Endodermal cell (in vitro differentiated cells): ENCODE data around the gene DLK1. TPM values are rescaled to one million over a fixed set of nuclear protein-coding genes. Genes with fewer than 3 reads are reported as not detected.

ENCODE experiments used
- DNase-seq: peaks from one replicate; pipeline ENCODE4 v3.0.0-alpha.2; 2017
- H3K27ac ChIP-seq: 2 replicates; pipeline ENCODE4 v1.5.1; 2013; ENCODE audit warnings: mild to moderate bottlenecking, low read depth, low read length, moderate library complexity
- H3K27me3 ChIP-seq: 2 replicates; pipeline ENCODE4 v1.6.1; 2013; ENCODE audit warnings: mild to moderate bottlenecking, low read length, moderate library complexity; ENCODE audit not compliant: insufficient read depth, control insufficient read depth, poor library complexity, severe bottlenecking
- H3K36me3 ChIP-seq: 2 replicates; pipeline ENCODE4 v1.7.0; 2013; ENCODE audit warnings: mild to moderate bottlenecking, low read length, moderate library complexity; ENCODE audit not compliant: control insufficient read depth, insufficient read depth
- H3K4me1 ChIP-seq: one replicate; pipeline ENCODE4 v1.7.0; 2013; ENCODE audit warnings: low read length; ENCODE audit not compliant: control insufficient read depth, insufficient read depth
- H3K4me3 ChIP-seq: 2 replicates; pipeline ENCODE4 v1.5.1; 2013; ENCODE audit warnings: mild to moderate bottlenecking, low read length, moderate library complexity
- H3K9ac ChIP-seq: 2 replicates; pipeline ENCODE4 v1.6.1; 2013; ENCODE audit warnings: mild to moderate bottlenecking, low read length, moderate library complexity; ENCODE audit not compliant: poor library complexity, severe bottlenecking; ENCODE audit errors: extremely low read depth
- H3K9me3 ChIP-seq: 2 replicates; pipeline ENCODE4 v1.6.1; 2013; ENCODE audit warnings: mild to moderate bottlenecking, low read length, moderate library complexity; ENCODE audit not compliant: control insufficient read depth
- H3K27ac Mint-ChIP-seq: 2 replicates; pipeline ENCODE4 v1.8.0; 2020; ENCODE audit warnings: mixed read lengths
- H3K27me3 Mint-ChIP-seq: 2 replicates; pipeline ENCODE4 v1.8.0; 2021; ENCODE audit warnings: mild to moderate bottlenecking, mixed read lengths; ENCODE audit not compliant: insufficient read depth
- H3K36me3 Mint-ChIP-seq: 2 replicates; pipeline ENCODE4 v1.8.0; 2020; ENCODE audit warnings: low read depth, mixed read lengths
- H3K4me1 Mint-ChIP-seq: 2 replicates; pipeline ENCODE4 v1.8.0; 2020; ENCODE audit warnings: mixed read lengths
- H3K4me3 Mint-ChIP-seq: 2 replicates; pipeline ENCODE4 v1.8.0; 2020; ENCODE audit warnings: mild to moderate bottlenecking, moderate library complexity, mixed read lengths
- H3K9me3 Mint-ChIP-seq: 2 replicates; pipeline ENCODE4 v1.8.0; 2020; ENCODE audit warnings: mild to moderate bottlenecking, mixed read lengths
- CTCF ChIP-seq: fragments of 200-600 bp; sonication (generic); conservative IDR thresholded peaks from 2 replicates; pipeline ENCODE4 v1.5.0; 2021; ENCODE audit warnings: antibody characterized with exemption, mild to moderate bottlenecking
- WGBS, 2 experiments: methylation state at CpG; one replicate each; pipeline versions ENCODE4 v1.1.5 to v1.1.7; 2013; ENCODE audit warnings: missing lambda C conversion rate in 2 of 2, mixed read lengths in 1 of 2; ENCODE audit not compliant: insufficient coverage in 1 of 2, insufficient read length in 1 of 2; 5-methylcytosine and 5-hydroxymethylcytosine counted together
- total RNA-seq, 2 donors: library from RNA; stranded (reverse); fragmentation: NEBNext Ultra II Directional in 1 of 2; extraction: Animal tissue kit (Norgen Biotek cat#: 25700) in 1 of 2; gene quantifications; 2 replicates in 1 of 2; 3 replicates in 1 of 2; pipeline ENCODE4 v1.2.1, GENCODE V29; 2021

The DLK1 gene
- total RNA-seq, 2 donors from 2014 or later, result 78.3 to 117 TPM

GRCh38 chr14:100787659-100788058, 61.0 kb downstream of the DLK1 start:
- H3K9ac ChIP-seq, result no peak overlapping the region
- Mint-ChIP-seq H3K9me3 (no peaks in the 10 kb centered on the region), H3K36me3 (no peaks in the 10 kb centered on the region), H3K4me1 (peaks cover 6% of the 10 kb centered on the region), H3K27me3 (peaks cover 7% of the 10 kb centered on the region), H3K27ac (no peak overlapping the region), H3K4me3 (no peak overlapping the region)
- peaks cover under 1% of the 10 kb centered on the region for H3K27me3 ChIP-seq
- DNase-seq, result no peak
- TF ChIP-seq CTCF, result no peak
- H3K4me1 ChIP-seq, result no peaks in the 10 kb centered on the region
- H3K27ac ChIP-seq, result no peak overlapping the region
- H3K36me3 ChIP-seq, result no peaks in the 10 kb centered on the region
- H3K4me3 ChIP-seq, result no peak overlapping the region
- no peaks in the 10 kb centered on the region for H3K9me3 ChIP-seq
- WGBS, 2 experiments, result 95 to 97% methylated on average over 8 to 14 of the region's 14 CpGs

Other genes starting within 250 kb of the DLK1 start
- gene BEGAIN, start 139.5 kb upstream of the DLK1 start, total RNA-seq, result 1 to 10 TPM in 1 of 2 donors, under 1 TPM in 1; 0.91 to 1.3 TPM
- gene MEG3, start 99.2 kb downstream of the DLK1 start, total RNA-seq, result 10 to 100 TPM in 1 of 2 donors, 1 to 10 TPM in 1; 5.3 to 15.3 TPM
- gene RTL1, start 176.8 kb downstream of the DLK1 start, total RNA-seq, result 1 to 10 TPM in 1 of 2 donors, under 1 TPM in 1; 0.86 to 2.0 TPM